Common myeloid progenitor, CD34-positive (primary cell): ENCODE measurements around the gene PTGES3L.
"Not testable (repeated sequence)": the region's sequence is repeated elsewhere in the genome, so short reads cannot be mapped to it uniquely, and the experiment has no call there.

ENCODE experiments used
- CTCF ChIA-PET: fragments of 350-600 bp; sonication (Branson Sonifier 250); formaldehyde crosslinking; loops from one replicate; lab custom pipeline; 2021; ENCODE audit warnings: antibody characterized with exemption; lab: Charles Lee
- POLR2A ChIA-PET: fragments of 350-600 bp; sonication (Branson Sonifier 250); formaldehyde crosslinking; loops from one replicate; lab custom pipeline; 2021; ENCODE audit warnings: antibody characterized with exemption; lab: Charles Lee
- DNase-seq, 3 donors: peaks; one replicate each; pipeline versions ENCODE4 v3.0.0 to v3.0.0-alpha.2; 2013
- H3K27ac ChIP-seq, 2 experiments: 1 replicate in 1 of 2; 2 replicates in 1 of 2; pipeline ENCODE4 v1.7.0; 2013; ENCODE audit warnings: inconsistent platforms in 2 of 2, low read length in 2 of 2, mild to moderate bottlenecking in 2 of 2, low read depth in 1 of 2, moderate library complexity in 1 of 2; ENCODE audit not compliant: severe bottlenecking in 2 of 2, insufficient read depth in 1 of 2, poor library complexity in 1 of 2
- H3K27me3 ChIP-seq, 5 experiments: replicated peaks in 2 of 5; 1 replicate in 3 of 5; 2 replicates in 2 of 5; pipeline versions ENCODE4 v1.6.1 to v1.7.0; 2013; ENCODE audit warnings: low read length in 4 of 5, mild to moderate bottlenecking in 2 of 5, moderate library complexity in 2 of 5, inconsistent platforms in 1 of 5; ENCODE audit not compliant: insufficient read depth in 5 of 5, control insufficient read depth in 4 of 5
- H3K36me3 ChIP-seq, 4 experiments: 1 replicate in 2 of 4; 2 replicates in 2 of 4; pipeline versions ENCODE4 v1.6.1 to v1.7.0; 2013; ENCODE audit warnings: low read length in 3 of 4, control low read depth in 1 of 4, mild to moderate bottlenecking in 1 of 4; ENCODE audit not compliant: control insufficient read depth in 4 of 4, insufficient read depth in 4 of 4
- H3K4me1 ChIP-seq, 4 experiments: 1 replicate in 3 of 4; 2 replicates in 1 of 4; pipeline versions ENCODE4 v1.6.1 to v1.7.1; 2013; ENCODE audit warnings: low read length in 3 of 4, mild to moderate bottlenecking in 3 of 4, control low read depth in 1 of 4, inconsistent platforms in 1 of 4, moderate library complexity in 1 of 4; ENCODE audit not compliant: control insufficient read depth in 4 of 4, insufficient read depth in 4 of 4; ENCODE audit errors: control extremely low read depth in 1 of 4
- H3K4me3 ChIP-seq, 7 experiments: 1 replicate in 4 of 7; 2 replicates in 3 of 7; pipeline versions ENCODE4 v1.5.1 to v1.7.0; 2013; ENCODE audit warnings: mild to moderate bottlenecking in 7 of 7, low read length in 6 of 7, moderate library complexity in 6 of 7, inconsistent platforms in 2 of 7, low read depth in 2 of 7, control low read depth in 1 of 7; ENCODE audit not compliant: insufficient read depth in 4 of 7, control insufficient read depth in 1 of 7; ENCODE audit errors: extremely low read depth in 1 of 7
- H3K9me3 ChIP-seq, 5 experiments: 1 replicate in 4 of 5; 2 replicates in 1 of 5; pipeline versions ENCODE4 v1.6.1 to v1.7.1; 2013; ENCODE audit warnings: low read length in 4 of 5, mild to moderate bottlenecking in 2 of 5, inconsistent platforms in 1 of 5, low read depth in 1 of 5, moderate library complexity in 1 of 5; ENCODE audit not compliant: control insufficient read depth in 4 of 5, insufficient read depth in 2 of 5; ENCODE audit errors: control extremely low read depth in 1 of 5
- WGBS: methylation state at CpG from one replicate; pipeline ENCODE4 v1.1.5; 2013; ENCODE audit not compliant: insufficient coverage; 5-methylcytosine and 5-hydroxymethylcytosine counted together

Gene PTGES3L

GRCh38 chr17:42929497-42929844 lies 50.4 kb downstream of the PTGES3L start:
- WGBS = no CpG with 5 or more reads among the region's 1 CpG
- Histone ChIP-seq H3K4me1 (peaks cover 6 to 26% (median 18%) of the 10 kb centered on the region in 4 experiments), H3K36me3 (no peaks in the 10 kb centered on the region), H3K27me3 (no peaks in the 10 kb centered on the region), H3K27ac (peak overlapping the region; percentile 82 to 94), H3K4me3 (no peak overlapping the region), H3K9me3 (no peaks in the 10 kb centered on the region)
- no peak for DNase-seq
- ChIA-PET CTCF (interaction anchor here (0.9 to 7.4 kb wide), 16 partner anchors 8 to 118 kb away, joined by 3 to 101 read pairs (median 6); partner anchors contain the start of genes AOC2, BECN1 and PSME3), POLR2A (interaction anchor here (0.9 to 1.2 kb wide), 2 partner anchors 88 to 96 kb away, joined by 3 to 4 read pairs; partner anchors contain the start of gene PSME3)

- no peaks in the 10 kb centered on the region for H3K9me3 ChIP-seq
- H3K4me1 ChIP-seq = peaks cover 6 to 26% (median 18%) of the 10 kb centered on the region in 4 experiments
- H3K36me3 ChIP-seq = no peaks in the 10 kb centered on the region
- H3K27ac ChIP-seq = peak overlapping the region; percentile 82 to 94
- peak; percentile 94 to 98 (median 97) for DNase-seq
- POLR2A ChIA-PET = interaction anchor here (0.9 to 1.2 kb wide), 3 partner anchors 35 to 95 kb away, joined by 3 to 5 read pairs (median 4); partner anchors contain the start of genes AARSD1 and PSME3
- CTCF ChIA-PET = interaction anchor here (0.6 to 7.4 kb wide), 21 partner anchors 8 to 117 kb away, joined by 3 to 101 read pairs (median 4); partner anchors contain the start of genes AOC2, BECN1 and PSME3
- no peaks in the 10 kb centered on the region for H3K27me3 ChIP-seq
- WGBS = 10% methylated on average over 9 of the region's 9 CpGs
- H3K4me3 ChIP-seq = peak overlapping the region in 5 of 7 experiments; percentile 0 to 56 (median 21)
Measured at GRCh38 chr17:42928714-42929496, 51.0 kb downstream of the PTGES3L start.

GRCh38 chr17:42924891-42925290 lies 55.0 kb downstream of the PTGES3L start:
- Histone ChIP-seq H3K4me1 (peaks cover 6 to 35% (median 23%) of the 10 kb centered on the region in 4 experiments), H3K36me3 (no peaks in the 10 kb centered on the region), H3K9me3 (no peaks in the 10 kb centered on the region), H3K4me3 (peak overlapping the region in 1 of 7 experiments; percentile 45), H3K27ac (no peak overlapping the region), H3K27me3 (no peaks in the 10 kb centered on the region)
- ChIA-PET CTCF (no interaction called here), POLR2A (no interaction called here)
- WGBS = 5% methylated on average over 4 of the region's 5 CpGs
- DNase-seq = peak in 2 of 3 donors; percentile 21 to 43

GRCh38 chr17:42923472-42923871 lies 56.4 kb downstream of the PTGES3L start:
- H3K4me3 ChIP-seq, H3K36me3 ChIP-seq, POLR2A ChIA-PET, H3K27me3 ChIP-seq, H3K9me3 ChIP-seq, H3K27ac ChIP-seq, DNase-seq: not testable (repeated sequence)
- WGBS = 100% methylated on average over 6 of the region's 7 CpGs
- H3K4me1 ChIP-seq = peaks cover 5 to 27% (median 16%) of the 10 kb centered on the region in 4 experiments
- CTCF ChIA-PET = interaction anchor here (1.2 kb wide), 1 partner anchor 15 kb away, joined by 3 read pairs; no protein-coding TSS in a partner anchor

- Histone ChIP-seq H3K27ac (no peak overlapping the region), H3K9me3 (no peaks in the 10 kb centered on the region), H3K4me1 (peaks cover 0 to 20% (median 10%) of the 10 kb centered on the region in 4 experiments), H3K36me3 (no peaks in the 10 kb centered on the region), H3K4me3 (no peak overlapping the region), H3K27me3 (no peaks in the 10 kb centered on the region)
- ChIA-PET POLR2A (no interaction called here), CTCF (interaction anchor here (1.2 kb wide), 1 partner anchor 16 kb away, joined by 3 read pairs; no protein-coding TSS in a partner anchor)
- WGBS = 92% methylated on average over 4 of the region's 7 CpGs
- no peak for DNase-seq
Measured at GRCh38 chr17:42922294-42922693, 57.6 kb downstream of the PTGES3L start.

GRCh38 chr17:42920922-42921321 lies 59.0 kb downstream of the PTGES3L start:
- POLR2A ChIA-PET = interaction anchor here (0.6 kb wide), 1 partner anchor 103 kb away, joined by 4 read pairs; no protein-coding TSS in a partner anchor
- WGBS = 8% methylated on average over 2 of the region's 3 CpGs

More at GRCh38 chr17:42920922-42921321, 59.0 kb downstream of the PTGES3L start:
- Histone ChIP-seq H3K9me3 (no peaks in the 10 kb centered on the region), H3K36me3 (no peaks in the 10 kb centered on the region), H3K27me3 (no peaks in the 10 kb centered on the region), H3K27ac (no peak overlapping the region), H3K4me1 (peaks cover 0 to 20% (median 10%) of the 10 kb centered on the region in 4 experiments), H3K4me3 (no peak overlapping the region)
- CTCF ChIA-PET = interaction anchor here (0.7 to 1.2 kb wide), 3 partner anchors 8 to 77 kb away, joined by 3 to 4 read pairs (median 3); partner anchors contain the start of gene AOC2
- peak in 2 of 3 donors; percentile 73 to 80 for DNase-seq
